H1 (cell line): ENCODE data around the gene MYO9A. TPM values are rescaled to one million over a fixed set of nuclear protein-coding genes. Genes with fewer than 3 reads are reported as not detected.

Experiments used
- CTCF ChIA-PET: fragments of 300-600 bp; sonication (Branson Sonifier 250); formaldehyde crosslinking; loops from one replicate; lab custom pipeline; 2021; ENCODE audit not compliant: partially characterized antibody; lab: Charles Lee
- POLR2A ChIA-PET: fragments of 300-600 bp; sonication (Branson Sonifier 250); formaldehyde crosslinking; loops from one replicate; lab custom pipeline; 2021; ENCODE audit warnings: inconsistent platforms; ENCODE audit not compliant: partially characterized antibody; lab: Charles Lee
- DNase-seq, 2 experiments: peaks; one replicate each; pipeline versions ENCODE4 v3.0.0 to v3.0.0-alpha.2; 2010 to 2022; ENCODE audit warnings: low spot score in 2 of 2, low read depth in 1 of 2, mixed read lengths in 1 of 2
- FAIRE-seq: peaks from 2 replicates; lab custom pipeline; 2011; peaks lifted over from hg19 to GRCh38; lab: Jason Lieb, UNC
- H2AFZ ChIP-seq: 2 replicates; pipeline ENCODE4 v1.8.1; 2012; ENCODE audit warnings: low read length, inconsistent platforms
- H2AK5ac ChIP-seq: 2 replicates; pipeline ENCODE4 v1.6.1; 2013; ENCODE audit warnings: low read depth, low read length
- H2BK120ac ChIP-seq: replicated peaks from 2 replicates; pipeline ENCODE3; 2013; ENCODE audit warnings: low read depth, low read length, inconsistent platforms
- H2BK12ac ChIP-seq: 2 replicates; pipeline ENCODE4 v1.6.1; 2013; ENCODE audit warnings: low read depth, low read length
- H2BK15ac ChIP-seq: 2 replicates; pipeline ENCODE4 v1.6.1; 2013; ENCODE audit warnings: low read length
- H2BK20ac ChIP-seq: 2 replicates; pipeline ENCODE4 v1.6.1; 2013; ENCODE audit warnings: low read length
- H2BK5ac ChIP-seq: 2 replicates; pipeline ENCODE4 v1.6.1; 2013; ENCODE audit warnings: low read depth, low read length
- H3K14ac ChIP-seq: 2 replicates; pipeline ENCODE4 v1.6.1; 2013; ENCODE audit warnings: inconsistent platforms; ENCODE audit not compliant: insufficient read length
- H3K18ac ChIP-seq: 2 replicates; pipeline ENCODE4 v1.6.1; 2013; ENCODE audit warnings: low read length; ENCODE audit errors: extremely low read depth
- H3K23ac ChIP-seq: 2 replicates; pipeline ENCODE4 v1.6.1; 2013; ENCODE audit warnings: inconsistent platforms; ENCODE audit not compliant: insufficient read length
- H3K23me2 ChIP-seq: 2 replicates; pipeline ENCODE4 v1.6.1; 2013; ENCODE audit warnings: low read depth, low read length
- H3K27ac ChIP-seq: 2 replicates; pipeline ENCODE4 v1.6.1; 2011; ENCODE audit warnings: low read depth, low read length, inconsistent platforms
- H3K27me3 ChIP-seq, 4 experiments: replicated peaks in 1 of 4; 1 replicate in 1 of 4; 2 replicates in 3 of 4; pipeline versions ENCODE4 v1.6.1 to v1.8.1; 2011 to 2013; ENCODE audit warnings: low read length in 3 of 4, mild to moderate bottlenecking in 3 of 4, inconsistent platforms in 2 of 4, mixed read lengths in 2 of 4, moderate library complexity in 1 of 4; ENCODE audit not compliant: control insufficient read depth in 3 of 4, insufficient read depth in 3 of 4; ENCODE audit errors: extremely low read depth in 1 of 4
- H3K36me3 ChIP-seq, 4 experiments: 2 replicates each; pipeline versions ENCODE4 v1.6.1 to v1.8.1; 2011 to 2013; ENCODE audit warnings: mild to moderate bottlenecking in 4 of 4, low read length in 3 of 4, moderate library complexity in 2 of 4, control low read depth in 1 of 4, inconsistent platforms in 1 of 4; ENCODE audit not compliant: insufficient read depth in 4 of 4, control insufficient read depth in 2 of 4
- H3K4ac ChIP-seq: replicated peaks from 2 replicates; pipeline ENCODE3; 2013; ENCODE audit warnings: low read length, low read depth, mixed read lengths, inconsistent platforms; ENCODE audit not compliant: insufficient read length
- H3K4me1 ChIP-seq, 4 experiments: replicated peaks in 1 of 4; 1 replicate in 1 of 4; 2 replicates in 3 of 4; pipeline versions ENCODE4 v1.6.1 to v1.8.1; 2011 to 2013; ENCODE audit warnings: low read length in 3 of 4, inconsistent platforms in 2 of 4, mixed read lengths in 1 of 4; ENCODE audit not compliant: insufficient read depth in 4 of 4, control insufficient read depth in 3 of 4
- H3K4me2 ChIP-seq, 2 experiments: 2 replicates each; pipeline versions ENCODE4 v1.6.1 to v1.8.1; 2011 to 2013; ENCODE audit warnings: low read depth in 2 of 2, low read length in 2 of 2, control low read depth in 1 of 2, inconsistent platforms in 1 of 2, mild to moderate bottlenecking in 1 of 2; ENCODE audit not compliant: insufficient read depth in 1 of 2
- H3K4me3 ChIP-seq, 4 experiments: fragments of 200-600, 300-600 bp in 1 of 4; sonication (generic), shearing (Covaris generic), sonication (Bioruptor Twin) in 1 of 4; 2 replicates each; pipeline versions ENCODE4 v1.5.1 to v1.8.1; 2011 to 2016; ENCODE audit warnings: low read length in 4 of 4, low read depth in 3 of 4, control low read depth in 2 of 4, inconsistent platforms in 2 of 4, mild to moderate bottlenecking in 2 of 4, mixed read lengths in 1 of 4, moderate library complexity in 1 of 4; ENCODE audit not compliant: insufficient read depth in 2 of 4; ENCODE audit errors: extremely low read depth in 1 of 4
- H3K56ac ChIP-seq: replicated peaks from 2 replicates; pipeline ENCODE3; 2013; ENCODE audit warnings: low read depth, mild to moderate bottlenecking, mixed read lengths, low read length, inconsistent platforms; ENCODE audit not compliant: insufficient read length
- H3K79me1 ChIP-seq: 2 replicates; pipeline ENCODE4 v1.6.1; 2013; ENCODE audit warnings: low read depth, low read length, control low read depth
- H3K79me2 ChIP-seq, 2 experiments: 2 replicates each; pipeline versions ENCODE4 v1.6.1 to v1.8.1; 2012 to 2013; ENCODE audit warnings: low read length in 2 of 2, mild to moderate bottlenecking in 2 of 2, inconsistent platforms in 1 of 2; ENCODE audit not compliant: insufficient read depth in 2 of 2, control insufficient read depth in 1 of 2
- H3K9ac ChIP-seq, 4 experiments: replicated peaks in 1 of 4; 1 replicate in 1 of 4; 2 replicates in 3 of 4; pipeline versions ENCODE4 v1.6.1 to v1.8.1; 2011 to 2013; ENCODE audit warnings: low read depth in 3 of 4, low read length in 3 of 4, control low read depth in 2 of 4, mild to moderate bottlenecking in 2 of 4, moderate library complexity in 2 of 4, inconsistent platforms in 1 of 4; ENCODE audit errors: extremely low read depth in 1 of 4
- H3K9me3 ChIP-seq, 2 experiments: 2 replicates each; pipeline versions ENCODE4 v1.6.1 to v1.8.1; 2012 to 2013; ENCODE audit warnings: mild to moderate bottlenecking in 2 of 2, moderate library complexity in 2 of 2, control low read depth in 1 of 2, inconsistent platforms in 1 of 2, low read depth in 1 of 2, low read length in 1 of 2, mixed read lengths in 1 of 2; ENCODE audit not compliant: insufficient read depth in 2 of 2
- H4K20me1 ChIP-seq, 2 experiments: replicated peaks in 1 of 2; 2 replicates each; pipeline versions ENCODE3 to v1.8.1; 2011 to 2013; ENCODE audit warnings: inconsistent platforms in 2 of 2, low read length in 2 of 2, mild to moderate bottlenecking in 1 of 2; ENCODE audit not compliant: insufficient read depth in 2 of 2, control insufficient read depth in 1 of 2
- H4K5ac ChIP-seq: 2 replicates; pipeline ENCODE4 v1.6.1; 2013; ENCODE audit warnings: low read length, low read depth, mixed read lengths, inconsistent platforms; ENCODE audit not compliant: insufficient read length
- H4K8ac ChIP-seq: 2 replicates; pipeline ENCODE4 v1.8.0; 2013; ENCODE audit warnings: mild to moderate bottlenecking, moderate library complexity, low read length, inconsistent platforms; ENCODE audit not compliant: insufficient read depth; ENCODE audit errors: extremely low read depth
- H4K91ac ChIP-seq: replicated peaks from 2 replicates; pipeline ENCODE3; 2013; ENCODE audit warnings: low read length, mixed read lengths, inconsistent platforms; ENCODE audit not compliant: insufficient read length
- BACH1 ChIP-seq: IDR thresholded peaks from 2 replicates; pipeline ENCODE4 v1.6.1; 2012; ENCODE audit warnings: low read length, improper control_type of control experiment
- BRCA1 ChIP-seq: IDR thresholded peaks from 2 replicates; pipeline ENCODE4 v1.6.1; 2012; ENCODE audit warnings: low read depth, low read length, improper control_type of control experiment
- FOSL1 ChIP-seq: IDR thresholded peaks from 2 replicates; pipeline ENCODE4 v1.6.1; 2011; ENCODE audit warnings: mild to moderate bottlenecking, low read depth, low read length, moderate library complexity; ENCODE audit not compliant: insufficient read depth
- GTF2F1 ChIP-seq: IDR thresholded peaks from 2 replicates; pipeline ENCODE4 v1.6.1; 2012; ENCODE audit warnings: low read depth, low read length, improper control_type of control experiment, borderline replicate concordance
- MAFK ChIP-seq: IDR thresholded peaks from 2 replicates; pipeline ENCODE4 v1.6.1; 2012; ENCODE audit warnings: low read depth, mild to moderate bottlenecking, improper control_type of control experiment, low read length
- PHF8 ChIP-seq: fragments of 200-600 bp; sonication (generic); conservative IDR thresholded peaks from 2 replicates; pipeline ENCODE4 v1.7.1; 2012; ENCODE audit warnings: low read depth, mild to moderate bottlenecking, inconsistent platforms, low read length, moderate library complexity
- RAD21 ChIP-seq, 2 experiments: IDR thresholded peaks in 1 of 2; conservative IDR thresholded peaks in 1 of 2; 2 replicates each; pipeline ENCODE4 v1.6.1; 2011; ENCODE audit warnings: low read depth in 2 of 2, low read length in 2 of 2, improper control_type of control experiment in 1 of 2, inconsistent platforms in 1 of 2, mild to moderate bottlenecking in 1 of 2, moderate library complexity in 1 of 2
- RBBP5 ChIP-seq: IDR thresholded peaks from 2 replicates; pipeline ENCODE4 v1.7.1; 2012; ENCODE audit warnings: low read depth, mild to moderate bottlenecking, inconsistent platforms, low read length, moderate library complexity, borderline replicate concordance
- SIN3A ChIP-seq, 2 experiments: IDR thresholded peaks in 1 of 2; conservative IDR thresholded peaks in 1 of 2; 2 replicates each; pipeline ENCODE4 v1.6.1; 2011 to 2012; ENCODE audit warnings: low read length in 2 of 2, improper control_type of control experiment in 1 of 2, low read depth in 1 of 2, mild to moderate bottlenecking in 1 of 2
- SIRT6 ChIP-seq: IDR thresholded peaks from one replicate; pipeline ENCODE4 v1.7.1; 2012; ENCODE audit warnings: low read length, inconsistent platforms
- TBP ChIP-seq: IDR thresholded peaks from 2 replicates; pipeline ENCODE4 v1.6.1; 2011; ENCODE audit warnings: low read depth, low read length, improper control_type of control experiment
- TEAD4 ChIP-seq: IDR thresholded peaks from 2 replicates; pipeline ENCODE4 v1.6.1; 2012; ENCODE audit warnings: low read depth, low read length, inconsistent platforms, mixed read lengths
- YY1 ChIP-seq: IDR thresholded peaks from 2 replicates; pipeline ENCODE4 v1.6.1; 2011; ENCODE audit warnings: low read depth, mild to moderate bottlenecking, low read length
- WGBS, 2 experiments: shearing (Covaris generic) in 1 of 2; methylation state at CpG; one replicate each; pipeline versions ENCODE4 v1.1.6 to v1.1.7; 2013 to 2015; ENCODE audit warnings: low lambda C conversion rate in 2 of 2, mixed read lengths in 2 of 2, inconsistent platforms in 1 of 2, low coverage in 1 of 2, missing lambda C conversion rate in 1 of 2; ENCODE audit not compliant: insufficient replicate concordance in 2 of 2, insufficient coverage in 1 of 2, insufficient read length in 1 of 2; ENCODE audit errors: extremely low coverage in 1 of 2, missing lambda C conversion rate in 1 of 2; 5-methylcytosine and 5-hydroxymethylcytosine counted together
- polyA plus RNA-seq, 7 experiments: library from polyadenylated mRNA; depleted of rRNA in 3 of 7; stranded (reverse) in 5 of 7; unstranded in 2 of 7; fragments of >200 nt in 5 of 7; fragments of 200-250 nt in 2 of 7; gene quantifications; 1 replicate in 5 of 7; 2 replicates in 1 of 7; 4 replicates in 1 of 7; pipeline versions ENCODE4 v1.2.1 to v1.2.3, GENCODE V29; 2011 to 2013; ENCODE audit warnings: missing spikeins in 2 of 7, mixed read lengths in 2 of 7
- total RNA-seq: library from RNA; stranded (reverse); fragmentation: NEBNext Ultra II Directional; extraction: Animal tissue kit (Norgen Biotek cat#: 25700); gene quantifications from 2 replicates; pipeline ENCODE4 v1.2.1, GENCODE V29; 2021

Gene MYO9A
- total and polyA plus RNA-seq, 2 of the 8 experiments (the other 6 are each of a cell fraction or from before 2014, with no cell fraction given), result 3.9 to 26.0 TPM

DNA sequence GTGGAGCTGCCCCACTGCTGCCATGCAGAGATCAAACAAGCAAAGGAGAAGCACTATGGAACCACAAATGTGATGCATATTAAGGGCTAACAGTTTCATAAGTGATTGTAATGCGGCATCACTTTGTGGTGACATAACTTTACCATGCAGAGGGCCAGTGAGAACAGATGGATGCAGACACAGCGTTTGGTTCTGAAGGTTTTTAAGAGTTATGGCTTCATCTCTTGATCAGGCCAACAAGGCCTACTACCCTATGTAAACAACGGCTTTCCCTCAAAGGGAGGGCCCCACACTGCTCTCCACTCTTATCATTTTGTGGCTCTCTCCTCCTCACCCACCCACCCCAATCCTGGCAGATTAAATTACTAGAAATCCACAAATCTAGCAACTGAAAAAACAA lies 294.1 kb downstream of the MYO9A start:
- H3K9ac ChIP-seq, result no peak overlapping the region
- H3K23me2 ChIP-seq, result no peaks in the 10 kb centered on the region
- no peak overlapping the region for H3K4ac ChIP-seq
- no peak overlapping the region for H2BK15ac ChIP-seq
- H3K14ac ChIP-seq, result no peak overlapping the region
- H3K18ac ChIP-seq, result no peak overlapping the region
- no peak overlapping the region for H2BK20ac ChIP-seq
- no peak for FAIRE-seq
- no peaks in the 10 kb centered on the region for H3K79me1 ChIP-seq
- H3K4me2 ChIP-seq, result no peak overlapping the region
- no peak overlapping the region for H2BK120ac ChIP-seq
- no peak overlapping the region for H3K23ac ChIP-seq
- peaks cover 0 to 22% (median 7%) of the 10 kb centered on the region in 4 experiments; a peak in 3 of 8 replicates for H3K36me3 ChIP-seq
- H2AK5ac ChIP-seq, result no peak overlapping the region
- H2BK12ac ChIP-seq, result no peak overlapping the region
- no peak overlapping the region for H3K56ac ChIP-seq
- no peak for DNase-seq
- H4K20me1 ChIP-seq, result no peaks in the 10 kb centered on the region
- 92% methylated on average over 3 of the region's 3 CpGs; no CpG with 5 or more reads in 1 of the 2 experiments for WGBS, 2 experiments
- no peak overlapping the region for H2AFZ ChIP-seq
- ChIA-PET CTCF (no interaction called here), POLR2A (no interaction called here)
- no peak overlapping the region for H3K27ac ChIP-seq
- H4K5ac ChIP-seq, result no peak overlapping the region
- H4K91ac ChIP-seq, result no peak overlapping the region
- H3K4me1 ChIP-seq, result peaks cover 0 to 12% (median 7%) of the 10 kb centered on the region in 4 experiments; a peak in 4 of 7 replicates
- no peaks in the 10 kb centered on the region for H3K27me3 ChIP-seq
- H2BK5ac ChIP-seq, result no peak overlapping the region
- H3K79me2 ChIP-seq, result no peaks in the 10 kb centered on the region
- H3K4me3 ChIP-seq, result no peak overlapping the region
- peaks cover 9 to 21% of the 10 kb centered on the region in 2 experiments; a peak in 3 of 4 replicates for H3K9me3 ChIP-seq
- no peak overlapping the region for H4K8ac ChIP-seq
- TF ChIP-seq SIN3A (conservative IDR thresholded peaks at IDR 0.05 in 1 of 2, IDR thresholded peaks at IDR 0.05 in 1 of 2; ENCODE audit: low read depth in 1 of 2, low read length in 2 of 2), result no peak
- no peak for TF ChIP-seq BACH1
- TF ChIP-seq RAD21 (IDR thresholded peaks at IDR 0.05 in 1 of 2, conservative IDR thresholded peaks at IDR 0.05 in 1 of 2; ENCODE audit: low read depth in 2 of 2, low read length in 2 of 2), result no peak
- no peak for TF ChIP-seq TBP
- no peak for TF ChIP-seq FOSL1
- TF ChIP-seq YY1, result no peak
- no peak for TF ChIP-seq BRCA1
- TF ChIP-seq SIRT6, result no peak
- TF ChIP-seq GTF2F1, result no peak
- no peak for TF ChIP-seq PHF8
- TF ChIP-seq MAFK, result no peak
- TF ChIP-seq RBBP5, result no peak
- no peak for TF ChIP-seq TEAD4
